Mucosa of gallbladder (tissue), 1 donor: ENCODE data around the gene CGB7. TPM values are rescaled to one million over a fixed set of nuclear protein-coding genes. Genes with fewer than 3 reads are reported as not detected.

Experiments
- DNase-seq: peaks from one replicate; pipeline ENCODE4 v3.0.0-alpha.2; 2020; ENCODE audit warnings: low spot score
- total RNA-seq: library from RNA; stranded (reverse); gene quantifications from one replicate; pipeline ENCODE4 v1.2.1, GENCODE V29; 2021
- donor health status: DM: no; HTN: no; CAD: no.

CGB7 gene
- total RNA-seq, 1 donor from 2014 or later, result 0.14 TPM

DNA sequence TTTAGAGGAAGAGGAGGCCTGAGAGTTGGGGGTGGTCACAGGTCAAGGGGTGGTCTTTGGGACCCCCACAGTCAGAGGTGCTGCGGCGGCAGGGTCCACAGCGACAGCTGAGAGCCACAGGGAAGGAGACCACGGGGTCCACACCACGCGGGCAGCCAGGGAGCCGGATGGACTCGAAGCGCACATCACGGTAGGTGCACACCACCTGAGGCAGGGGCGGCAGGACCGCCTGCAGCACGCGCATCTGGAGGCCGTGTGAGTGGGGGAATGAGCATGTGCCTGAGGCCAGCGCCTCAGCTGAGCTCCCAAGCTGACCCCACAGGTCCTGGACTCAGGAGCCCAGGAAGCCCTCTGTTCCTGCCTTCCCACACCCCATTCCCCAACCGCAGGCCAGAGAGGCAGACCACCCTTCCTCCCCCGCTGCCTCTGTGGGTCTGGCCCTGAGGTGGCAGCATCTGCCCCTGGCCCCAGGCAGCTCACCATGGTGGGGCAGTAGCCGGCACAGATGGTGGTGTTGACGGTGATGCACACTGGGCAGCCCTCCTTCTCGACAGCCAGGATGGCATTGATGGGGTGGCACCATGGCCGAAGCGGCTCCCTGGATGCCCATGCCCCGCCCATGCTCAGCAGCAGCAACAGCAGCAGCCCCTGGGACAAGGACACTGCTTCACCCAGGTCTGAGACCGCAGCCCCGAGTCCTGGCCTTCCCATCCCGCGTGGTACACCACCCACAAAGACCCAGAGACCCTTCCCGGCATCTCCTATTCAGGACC, 41.3 kb downstream of the CGB7 start:
- DNase-seq, result no peak

- DNase-seq, result no peak
Observed at GRCh38 chr19:49014870-49015255, 42.7 kb downstream of the CGB7 start.

- DNase-seq, result no peak
Observed at GRCh38 chr19:49014123-49014869, 43.3 kb downstream of the CGB7 start.

DNA sequence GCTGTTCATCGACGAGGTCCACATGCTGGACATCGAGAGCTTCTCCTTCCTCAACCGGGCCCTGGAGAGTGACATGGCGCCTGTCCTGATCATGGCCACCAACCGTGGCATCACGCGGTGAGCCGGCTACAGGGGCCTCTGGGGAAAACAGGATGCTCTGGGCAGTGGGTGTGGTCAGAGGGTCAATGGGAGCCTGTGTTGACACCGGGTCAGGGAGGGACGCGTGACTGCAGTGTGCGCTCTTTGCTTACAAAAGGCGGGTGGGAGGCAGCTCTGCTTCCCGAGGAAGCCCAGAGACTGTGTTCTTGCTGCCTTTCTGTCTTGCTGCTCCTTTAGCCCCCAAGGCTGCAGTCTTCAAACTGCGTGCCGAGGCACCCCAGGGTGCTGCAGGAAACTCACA, 46.4 kb downstream of the CGB7 start:
- no peak for DNase-seq

DNA sequence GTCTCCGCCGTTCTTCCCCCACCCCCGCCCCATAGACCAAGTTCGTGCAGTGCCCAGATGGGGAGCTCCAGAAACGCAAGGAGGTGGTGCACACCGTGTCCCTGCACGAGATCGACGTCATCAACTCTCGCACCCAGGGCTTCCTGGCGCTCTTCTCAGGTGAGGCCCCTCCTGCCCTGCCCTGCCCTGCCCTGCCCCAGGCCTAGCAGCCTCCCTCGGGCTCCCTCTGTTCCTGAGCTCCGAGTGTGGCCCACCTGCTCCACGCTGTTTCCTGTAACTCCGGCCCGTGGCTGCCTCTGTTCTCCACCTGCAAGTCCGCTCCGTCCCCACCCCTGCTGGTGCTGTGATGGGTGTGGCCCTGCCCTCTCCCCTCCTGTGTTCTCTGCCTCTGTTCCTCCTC, 47.1 kb downstream of the CGB7 start:
- no peak for DNase-seq

DNA sequence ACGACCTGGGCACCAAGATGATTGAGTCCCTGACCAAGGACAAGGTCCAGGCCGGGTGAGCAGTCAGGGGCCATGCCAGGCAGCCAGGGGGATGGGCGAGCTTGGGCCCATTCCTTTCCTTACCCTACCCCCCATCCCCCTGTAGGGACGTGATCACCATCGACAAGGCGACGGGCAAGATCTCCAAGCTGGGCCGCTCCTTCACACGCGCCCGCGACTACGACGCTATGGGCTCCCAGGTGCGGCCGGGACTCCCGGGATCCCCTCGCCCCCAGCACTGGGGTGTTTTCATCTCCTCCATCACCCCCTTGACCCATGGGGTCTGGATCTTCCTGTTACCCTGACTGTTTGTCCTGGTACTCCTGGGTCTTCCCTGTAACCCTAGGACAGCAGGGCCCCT, 47.7 kb downstream of the CGB7 start:
- no peak for DNase-seq

DNA sequence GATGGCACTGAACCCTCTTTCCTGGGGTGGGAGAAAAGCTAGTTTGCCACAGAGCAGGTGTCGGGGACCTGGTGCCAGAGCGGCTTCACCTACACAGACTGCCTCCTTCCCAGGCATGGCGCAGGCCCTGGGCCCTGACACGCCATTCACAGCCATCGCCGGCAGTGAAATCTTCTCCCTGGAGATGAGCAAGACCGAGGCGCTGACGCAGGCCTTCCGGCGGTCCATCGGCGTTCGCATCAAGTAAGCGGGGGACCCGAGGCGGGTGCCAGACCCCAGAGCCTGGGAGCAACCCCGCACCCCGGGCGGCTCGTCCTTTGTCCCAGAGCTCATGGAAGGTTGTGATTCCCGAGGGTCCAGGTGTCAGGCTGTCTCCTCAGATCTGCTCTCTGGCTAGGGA, 50.6 kb downstream of the CGB7 start:
- DNase-seq, result no peak

- no peak for DNase-seq
Observed at GRCh38 chr19:49004964-49005614, 52.5 kb downstream of the CGB7 start.

Other genes with a start within 250 kb of the CGB7 start
- 56.3 TPM for gene BCAT2, start 246.7 kb downstream of the CGB7 start, total RNA-seq
- gene HSD17B14, start 221.3 kb downstream of the CGB7 start, total RNA-seq, result 10.6 TPM
- gene PLEKHA4, start 189.1 kb downstream of the CGB7 start, total RNA-seq, result 18.9 TPM
- 42.7 TPM for gene PPP1R15A, start 185.3 kb downstream of the CGB7 start, total RNA-seq
- gene TULP2, start 159.0 kb downstream of the CGB7 start, total RNA-seq, result 0.75 TPM
- gene NUCB1, start 157.4 kb downstream of the CGB7 start, total RNA-seq, result 292 TPM
- 1.9 TPM for gene DHDH, start 124.0 kb downstream of the CGB7 start, total RNA-seq
- gene BAX, start 102.9 kb downstream of the CGB7 start, total RNA-seq, result 110 TPM
- gene FTL, start 92.4 kb downstream of the CGB7 start, total RNA-seq, result 4,398 TPM
- 41.3 TPM for gene GYS1, start 64.4 kb downstream of the CGB7 start, total RNA-seq
- 60.3 TPM for gene RUVBL2, start 63.9 kb downstream of the CGB7 start, total RNA-seq
- gene LHB, start 40.7 kb downstream of the CGB7 start, total RNA-seq, result not detected
- gene CGB3, start 33.4 kb downstream of the CGB7 start, total RNA-seq, result not detected
- gene CGB2, start 25.9 kb downstream of the CGB7 start, total RNA-seq, result not detected
- gene CGB1, start 20.9 kb downstream of the CGB7 start, total RNA-seq, result not detected
- not detected for gene CGB5, start 13.9 kb downstream of the CGB7 start, total RNA-seq
- gene CGB8, start 8.6 kb downstream of the CGB7 start, total RNA-seq, result not detected
- gene NTF4, start 7.1 kb upstream of the CGB7 start, total RNA-seq, result 0.26 TPM
- gene KCNA7, start 14.9 kb upstream of the CGB7 start, total RNA-seq, result not detected
- 300 TPM for gene SNRNP70, start 27.7 kb upstream of the CGB7 start, total RNA-seq
- 6.8 TPM for gene LIN7B, start 56.6 kb upstream of the CGB7 start, total RNA-seq
- 2.7 TPM for gene C19orf73, start 61.4 kb upstream of the CGB7 start, total RNA-seq
- gene PPFIA3, start 61.8 kb upstream of the CGB7 start, total RNA-seq, result 9.7 TPM
- gene HRC, start 97.6 kb upstream of the CGB7 start, total RNA-seq, result 2.1 TPM
- gene TRPM4, start 100.0 kb upstream of the CGB7 start, total RNA-seq, result 145 TPM